WTC11 (cell line): ENCODE measurements around the gene CLPTM1L. TPM values are rescaled to one million over a fixed set of nuclear protein-coding genes. Genes with fewer than 3 reads are reported as not detected.

Source experiments
- ATAC-seq: fragments of 200-7000 bp; cut with Tn5 transposase; 2 replicates; pipeline ENCODE4 v1.10.0; 2021; ENCODE audit warnings: mild to moderate bottlenecking, moderate library complexity
- CTCF ChIA-PET: fragments of 300-600 bp; sonication (Branson Sonifier 250); formaldehyde crosslinking; loops from one replicate; lab custom pipeline; 2021; ENCODE audit warnings: antibody characterized with exemption; lab: Charles Lee
- POLR2A ChIA-PET: fragments of 350-600 bp; sonication (Branson Sonifier 250); formaldehyde crosslinking; loops from one replicate; lab custom pipeline; 2021; ENCODE audit warnings: antibody characterized with exemption; lab: Charles Lee
- DNase-seq: peaks from one replicate; pipeline ENCODE4 v3.0.0; 2021; ENCODE audit warnings: low spot score
- H3K27ac Mint-ChIP-seq: 2 replicates; pipeline ENCODE4 v1.8.0; 2021; ENCODE audit warnings: mixed read lengths
- H3K27me3 Mint-ChIP-seq: 2 replicates; pipeline ENCODE4 v1.8.0; 2021; ENCODE audit warnings: low read depth, mild to moderate bottlenecking, moderate library complexity, mixed read lengths
- H3K36me3 Mint-ChIP-seq: 2 replicates; pipeline ENCODE4 v1.8.0; 2021; ENCODE audit warnings: mixed read lengths
- H3K4me1 Mint-ChIP-seq: 2 replicates; pipeline ENCODE4 v1.8.0; 2022; ENCODE audit warnings: mixed read lengths
- H3K4me3 Mint-ChIP-seq: 2 replicates; pipeline ENCODE4 v1.8.0; 2021; ENCODE audit warnings: mild to moderate bottlenecking, moderate library complexity, mixed read lengths
- H3K9me3 Mint-ChIP-seq: 2 replicates; pipeline ENCODE4 v1.8.0; 2021; ENCODE audit warnings: mixed read lengths
- AFF4 ChIP-seq: sonication (generic); formaldehyde crosslinking; IDR thresholded peaks from 2 replicates; pipeline ENCODE4 v1.8.1; 2023; ENCODE audit warnings: mild to moderate bottlenecking, missing genetic modification reagents, borderline replicate concordance
- ARID4B ChIP-seq: sonication (generic); formaldehyde crosslinking; IDR thresholded peaks from 2 replicates; pipeline ENCODE4 v1.8.0; 2023; ENCODE audit warnings: missing genetic modification reagents, mild to moderate bottlenecking, borderline replicate concordance
- ATF1 ChIP-seq: sonication (generic); formaldehyde crosslinking; IDR thresholded peaks from 2 replicates; pipeline ENCODE4 v1.8.1; 2023; ENCODE audit warnings: mild to moderate bottlenecking, moderate library complexity, missing genetic modification reagents
- ATF2 ChIP-seq: sonication (generic); formaldehyde crosslinking; IDR thresholded peaks from 2 replicates; pipeline ENCODE4 v1.8.1; 2022; ENCODE audit warnings: low read depth, missing genetic modification reagents, borderline replicate concordance
- FOXJ3 ChIP-seq: sonication (generic); formaldehyde crosslinking; IDR thresholded peaks from 2 replicates; pipeline ENCODE4 v1.9.0; 2021; ENCODE audit warnings: missing genetic modification reagents, mild to moderate bottlenecking, borderline replicate concordance
- FOXK1 ChIP-seq: sonication (generic); formaldehyde crosslinking; IDR thresholded peaks from 2 replicates; pipeline ENCODE4 v1.8.0; 2022; ENCODE audit warnings: mild to moderate bottlenecking, moderate library complexity, missing genetic modification reagents
- NFYB ChIP-seq: sonication (generic); formaldehyde crosslinking; conservative IDR thresholded peaks from 2 replicates; pipeline ENCODE4 v1.8.0; 2022; ENCODE audit warnings: low read depth, missing genetic modification reagents
- NR1H2 ChIP-seq: sonication (generic); formaldehyde crosslinking; IDR thresholded peaks from 2 replicates; pipeline ENCODE4 v1.9.0; 2021; ENCODE audit warnings: mild to moderate bottlenecking, moderate library complexity, missing genetic modification reagents
- NR2C2 ChIP-seq: sonication (generic); formaldehyde crosslinking; IDR thresholded peaks from 2 replicates; pipeline ENCODE4 v1.8.0; 2022; ENCODE audit warnings: mild to moderate bottlenecking, missing genetic modification reagents
- PRDM15 ChIP-seq: sonication (generic); formaldehyde crosslinking; IDR thresholded peaks from 2 replicates; pipeline ENCODE4 v1.8.0; 2022; ENCODE audit warnings: missing genetic modification reagents
- ZNF138 ChIP-seq: sonication (generic); formaldehyde crosslinking; conservative IDR thresholded peaks from 2 replicates; pipeline ENCODE4 v1.8.1; 2022; ENCODE audit warnings: mild to moderate bottlenecking, moderate library complexity, missing genetic modification reagents
- ZNF281 ChIP-seq: sonication (generic); formaldehyde crosslinking; IDR thresholded peaks from 2 replicates; pipeline ENCODE4 v1.8.0; 2023; ENCODE audit warnings: mild to moderate bottlenecking, missing genetic modification reagents
- ZNF423 ChIP-seq: fragments of 250-450 bp; sonication (Bioruptor Pico); IDR thresholded peaks from 2 replicates; pipeline ENCODE4 v2.1.2; 2022; ENCODE audit warnings: mild to moderate bottlenecking, moderate library complexity
- total RNA-seq: library from RNA; stranded (reverse); gene quantifications from 3 replicates; pipeline ENCODE4 v1.2.3, GENCODE V29; 2021

Gene CLPTM1L
- total RNA-seq, 1 experiment from 2014 or later: 92.8 TPM

GRCh38 chr5:1366514-1366913 lies 21.6 kb upstream of the CLPTM1L start (continued):
- TF ChIP-seq ZNF281 (CRISPR knock-in tag): no peak
- TF ChIP-seq, all 79 proteins: peak for 0

- CTCF ChIA-PET: interaction anchor here (4.6 kb wide), 1 partner anchor 16 kb away, joined by 22 read pairs; no protein-coding TSS in a partner anchor
These were observed 19.3 kb upstream of the CLPTM1L start for GRCh38 chr5:1364211-1364610.

More at GRCh38 chr5:1364211-1364610, 19.3 kb upstream of the CLPTM1L start:
- ATAC-seq (no peak), DNase-seq (no peak)
- Mint-ChIP-seq H3K9me3 (no peaks in the 10 kb centered on the region), H3K36me3 (no peaks in the 10 kb centered on the region), H3K27ac (no peak overlapping the region), H3K4me3 (no peak overlapping the region), H3K4me1 (peaks cover 12% of the 10 kb centered on the region; the same call in 1 of the 2 replicates), H3K27me3 (peaks cover 2% of the 10 kb centered on the region; the same call in 1 of the 2 replicates)
- POLR2A ChIA-PET: no interaction called here
- no peak for TF ChIP-seq ATF1 (CRISPR knock-in tag)
- no peak for TF ChIP-seq PRDM15 (CRISPR knock-in tag)
- TF ChIP-seq NFYB: no peak
- TF ChIP-seq AFF4 (CRISPR knock-in tag): no peak
- no peak for TF ChIP-seq ARID4B (CRISPR knock-in tag)
- TF ChIP-seq FOXJ3: no peak
- TF ChIP-seq ZNF138 (CRISPR knock-in tag): no peak
- no peak for TF ChIP-seq ZNF423
- TF ChIP-seq NR2C2 (CRISPR knock-in tag): no peak
- no peak for TF ChIP-seq NR1H2 (CRISPR knock-in tag)
- TF ChIP-seq FOXK1: no peak
- TF ChIP-seq ATF2 (CRISPR knock-in tag): no peak
